ENCODE measurements around the gene NT5C2.
"Not testable (repeated sequence)": the region's sequence is repeated elsewhere in the genome, so short reads cannot be mapped to it uniquely, and the experiment has no call there.

- TF ChIP-seq POLR2AphosphoS5 (IDR thresholded peaks at IDR 0.05; ENCODE audit: insufficient read depth, low read depth, low read length); CTCF (IDR thresholded peaks at IDR 0.05; ENCODE audit: extremely low read depth in 1 of 2, insufficient read depth in 1 of 2, low read depth in 1 of 2, low read length in 2 of 2); EZH2 (IDR thresholded peaks at IDR 0.05; ENCODE audit: borderline replicate concordance, low read depth, low read length, severe bottlenecking); MAX (IDR thresholded peaks at IDR 0.05; ENCODE audit: insufficient read depth, insufficient read length); JUN (IDR thresholded peaks at IDR 0.05; ENCODE audit: borderline replicate concordance, insufficient read depth, insufficient read length, low read depth); POLR2A (IDR thresholded peaks at IDR 0.05; ENCODE audit: low read depth, low read length); MYC (IDR thresholded peaks at IDR 0.05; ENCODE audit: low read depth, low read length); FOS (IDR thresholded peaks at IDR 0.05; ENCODE audit: borderline replicate concordance, insufficient read depth, low read length); GATA2 (IDR thresholded peaks at IDR 0.05; ENCODE audit: insufficient read depth, insufficient read length, low read depth, low read length): not testable (repeated sequence)
Observed at GRCh38 chr10:103135168-103135567, 57.9 kb downstream of the NT5C2 start.

Measured in endothelial cell of umbilical vein (primary cell).